Erythroblast (primary cell): ENCODE measurements around the gene TNN.

ENCODE experiments used
- GATA1 ChIP-seq: IDR thresholded peaks from 2 replicates; pipeline ENCODE4 v1.6.1; 2011; ENCODE audit warnings: low read depth, mild to moderate bottlenecking, control low read depth, low read length, moderate library complexity
- POLR2A ChIP-seq: IDR thresholded peaks from 2 replicates; pipeline ENCODE4 v1.6.1; 2011; ENCODE audit warnings: mild to moderate bottlenecking, low read length

DNA sequence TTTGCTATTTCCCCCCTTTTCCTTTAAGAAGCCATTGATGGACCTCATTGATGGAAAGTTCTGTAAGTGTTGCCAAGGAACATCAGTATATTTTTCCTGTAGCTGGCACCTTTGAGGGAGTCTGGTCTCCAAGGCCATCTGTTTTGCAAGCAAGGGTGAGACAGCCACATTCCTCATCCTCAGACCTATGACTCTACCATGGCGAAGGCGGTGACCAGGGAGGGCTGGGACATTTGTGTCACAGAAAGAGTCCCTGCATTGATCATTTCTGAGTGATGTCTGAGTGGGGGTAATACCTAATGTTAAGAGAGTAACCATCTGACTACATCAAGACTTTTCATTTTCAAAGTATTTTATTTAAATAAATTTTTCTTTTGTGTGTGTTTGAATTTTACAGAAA is 89.6 kb downstream of the TNN start:
- TF ChIP-seq POLR2A: no peak
- no peak for TF ChIP-seq GATA1
